Measurements from ENCODE around the gene ALCAM.

ALCAM gene

GRCh38 chr3:105470851-105471250 is 104.1 kb downstream of the ALCAM start:
- Histone ChIP-seq H3K36me3 (ENCODE audit: control insufficient read depth, low read depth, low read length) (no peaks in the 10 kb centered on the region), H3K4me1 (ENCODE audit: control insufficient read depth, low read depth, low read length) (peaks cover 21% of the 10 kb centered on the region), H3K27ac (ENCODE audit: low read length) (no peak overlapping the region), H3K9me3 (ENCODE audit: control insufficient read depth, low read depth, low read length) (no peaks in the 10 kb centered on the region), H3K4me3 (ENCODE audit: low read length) (no peak overlapping the region), H3K27me3 (ENCODE audit: control insufficient read depth, insufficient read depth, low read length) (no peaks in the 10 kb centered on the region), H3K9ac (ENCODE audit: low read length) (no peak overlapping the region)

- Histone ChIP-seq H3K9me3 (ENCODE audit: control insufficient read depth, low read depth, low read length) (no peaks in the 10 kb centered on the region), H3K36me3 (ENCODE audit: control insufficient read depth, low read depth, low read length) (no peaks in the 10 kb centered on the region), H3K4me1 (ENCODE audit: control insufficient read depth, low read depth, low read length) (peaks cover 21% of the 10 kb centered on the region), H3K27me3 (ENCODE audit: control insufficient read depth, insufficient read depth, low read length) (no peaks in the 10 kb centered on the region), H3K9ac (ENCODE audit: low read length) (no peak overlapping the region), H3K27ac (ENCODE audit: low read length) (no peak overlapping the region), H3K4me3 (ENCODE audit: low read length) (no peak overlapping the region)
Measured at GRCh38 chr3:105473521-105474223, 107.0 kb downstream of the ALCAM start.

- Histone ChIP-seq H3K4me1 (ENCODE audit: control insufficient read depth, low read depth, low read length) (peaks cover 5% of the 10 kb centered on the region), H3K36me3 (ENCODE audit: control insufficient read depth, low read depth, low read length) (no peaks in the 10 kb centered on the region), H3K9me3 (ENCODE audit: control insufficient read depth, low read depth, low read length) (no peaks in the 10 kb centered on the region), H3K27me3 (ENCODE audit: control insufficient read depth, insufficient read depth, low read length) (no peaks in the 10 kb centered on the region), H3K4me3 (ENCODE audit: low read length) (no peak overlapping the region), H3K9ac (ENCODE audit: low read length) (no peak overlapping the region), H3K27ac (ENCODE audit: low read length) (no peak overlapping the region)
Measured at GRCh38 chr3:105480768-105481167, 114.1 kb downstream of the ALCAM start.

GRCh38 chr3:105483476-105483875 is 116.8 kb downstream of the ALCAM start:
- Histone ChIP-seq H3K4me3 (ENCODE audit: low read length) (no peak overlapping the region), H3K4me1 (ENCODE audit: control insufficient read depth, low read depth, low read length) (peaks cover 5% of the 10 kb centered on the region), H3K36me3 (ENCODE audit: control insufficient read depth, low read depth, low read length) (no peaks in the 10 kb centered on the region)

GRCh38 chr3:105490045-105490444 is 123.3 kb downstream of the ALCAM start:
- no peak overlapping the region for H3K4me3 ChIP-seq (ENCODE audit: low read length)
- no peak overlapping the region for H3K27ac ChIP-seq (ENCODE audit: low read length)
- H3K36me3 ChIP-seq (ENCODE audit: control insufficient read depth, low read depth, low read length) = no peaks in the 10 kb centered on the region
- H3K9me3 ChIP-seq (ENCODE audit: control insufficient read depth, low read depth, low read length) = peaks cover 16% of the 10 kb centered on the region
- no peaks in the 10 kb centered on the region for H3K27me3 ChIP-seq (ENCODE audit: control insufficient read depth, insufficient read depth, low read length)
- H3K9ac ChIP-seq (ENCODE audit: low read length) = no peak overlapping the region
- H3K4me1 ChIP-seq (ENCODE audit: control insufficient read depth, low read depth, low read length) = no peaks in the 10 kb centered on the region

More at GRCh38 chr3:105483476-105483875, 116.8 kb downstream of the ALCAM start:
- no peaks in the 10 kb centered on the region for H3K9me3 ChIP-seq (ENCODE audit: control insufficient read depth, low read depth, low read length)
- no peak overlapping the region for H3K27ac ChIP-seq (ENCODE audit: low read length)
- H3K27me3 ChIP-seq (ENCODE audit: control insufficient read depth, insufficient read depth, low read length) = no peaks in the 10 kb centered on the region
- no peak overlapping the region for H3K9ac ChIP-seq (ENCODE audit: low read length)

GRCh38 chr3:105493305-105493892 is 126.7 kb downstream of the ALCAM start:
- no peaks in the 10 kb centered on the region for H3K27me3 ChIP-seq (ENCODE audit: control insufficient read depth, insufficient read depth, low read length)
- no peaks in the 10 kb centered on the region for H3K36me3 ChIP-seq (ENCODE audit: control insufficient read depth, low read depth, low read length)
- no peak overlapping the region for H3K4me3 ChIP-seq (ENCODE audit: low read length)
- no peak overlapping the region for H3K9ac ChIP-seq (ENCODE audit: low read length)
- no peaks in the 10 kb centered on the region for H3K4me1 ChIP-seq (ENCODE audit: control insufficient read depth, low read depth, low read length)
- peaks cover 16% of the 10 kb centered on the region for H3K9me3 ChIP-seq (ENCODE audit: control insufficient read depth, low read depth, low read length)
- no peak overlapping the region for H3K27ac ChIP-seq (ENCODE audit: low read length)

- Histone ChIP-seq H3K9ac (ENCODE audit: low read length) (no peak overlapping the region), H3K27ac (ENCODE audit: low read length) (no peak overlapping the region), H3K27me3 (ENCODE audit: control insufficient read depth, insufficient read depth, low read length) (no peaks in the 10 kb centered on the region), H3K4me3 (ENCODE audit: low read length) (no peak overlapping the region), H3K9me3 (ENCODE audit: control insufficient read depth, low read depth, low read length) (peaks cover 13% of the 10 kb centered on the region), H3K4me1 (ENCODE audit: control insufficient read depth, low read depth, low read length) (no peaks in the 10 kb centered on the region), H3K36me3 (ENCODE audit: control insufficient read depth, low read depth, low read length) (no peaks in the 10 kb centered on the region)
Measured at GRCh38 chr3:105495021-105495420, 128.3 kb downstream of the ALCAM start.

GRCh38 chr3:105496343-105496742 is 129.6 kb downstream of the ALCAM start:
- Histone ChIP-seq H3K27me3 (ENCODE audit: control insufficient read depth, insufficient read depth, low read length) (no peaks in the 10 kb centered on the region), H3K9me3 (ENCODE audit: control insufficient read depth, low read depth, low read length) (no peaks in the 10 kb centered on the region), H3K9ac (ENCODE audit: low read length) (no peak overlapping the region), H3K27ac (ENCODE audit: low read length) (no peak overlapping the region), H3K36me3 (ENCODE audit: control insufficient read depth, low read depth, low read length) (no peaks in the 10 kb centered on the region), H3K4me3 (ENCODE audit: low read length) (no peak overlapping the region), H3K4me1 (ENCODE audit: control insufficient read depth, low read depth, low read length) (no peaks in the 10 kb centered on the region)

GRCh38 chr3:105497386-105497785 is 130.7 kb downstream of the ALCAM start:
- Histone ChIP-seq H3K4me1 (ENCODE audit: control insufficient read depth, low read depth, low read length) (no peaks in the 10 kb centered on the region), H3K9me3 (ENCODE audit: control insufficient read depth, low read depth, low read length) (no peaks in the 10 kb centered on the region), H3K27ac (ENCODE audit: low read length) (no peak overlapping the region), H3K36me3 (ENCODE audit: control insufficient read depth, low read depth, low read length) (no peaks in the 10 kb centered on the region), H3K9ac (ENCODE audit: low read length) (no peak overlapping the region), H3K4me3 (ENCODE audit: low read length) (no peak overlapping the region), H3K27me3 (ENCODE audit: control insufficient read depth, insufficient read depth, low read length) (no peaks in the 10 kb centered on the region)

GRCh38 chr3:105499961-105500360 is 133.3 kb downstream of the ALCAM start:
- H3K36me3 ChIP-seq (ENCODE audit: control insufficient read depth, low read depth, low read length) = no peaks in the 10 kb centered on the region
- no peaks in the 10 kb centered on the region for H3K27me3 ChIP-seq (ENCODE audit: control insufficient read depth, insufficient read depth, low read length)
- H3K9ac ChIP-seq (ENCODE audit: low read length) = no peak overlapping the region
- H3K9me3 ChIP-seq (ENCODE audit: control insufficient read depth, low read depth, low read length) = no peaks in the 10 kb centered on the region
- no peak overlapping the region for H3K27ac ChIP-seq (ENCODE audit: low read length)
- H3K4me3 ChIP-seq (ENCODE audit: low read length) = no peak overlapping the region
- H3K4me1 ChIP-seq (ENCODE audit: control insufficient read depth, low read depth, low read length) = no peaks in the 10 kb centered on the region

GRCh38 chr3:105502333-105502732 is 135.6 kb downstream of the ALCAM start:
- Histone ChIP-seq H3K4me1 (ENCODE audit: control insufficient read depth, low read depth, low read length) (no peaks in the 10 kb centered on the region), H3K27me3 (ENCODE audit: control insufficient read depth, insufficient read depth, low read length) (no peaks in the 10 kb centered on the region), H3K4me3 (ENCODE audit: low read length) (no peak overlapping the region), H3K9ac (ENCODE audit: low read length) (no peak overlapping the region), H3K27ac (ENCODE audit: low read length) (no peak overlapping the region), H3K36me3 (ENCODE audit: control insufficient read depth, low read depth, low read length) (no peaks in the 10 kb centered on the region), H3K9me3 (ENCODE audit: control insufficient read depth, low read depth, low read length) (no peaks in the 10 kb centered on the region)

GRCh38 chr3:105503191-105503593 is 136.5 kb downstream of the ALCAM start:
- Histone ChIP-seq H3K27me3 (ENCODE audit: control insufficient read depth, insufficient read depth, low read length) (no peaks in the 10 kb centered on the region), H3K9ac (ENCODE audit: low read length) (no peak overlapping the region)

More at GRCh38 chr3:105503191-105503593, 136.5 kb downstream of the ALCAM start:
- peaks cover 3% of the 10 kb centered on the region for H3K4me1 ChIP-seq (ENCODE audit: control insufficient read depth, low read depth, low read length)
- no peaks in the 10 kb centered on the region for H3K36me3 ChIP-seq (ENCODE audit: control insufficient read depth, low read depth, low read length)
- no peak overlapping the region for H3K27ac ChIP-seq (ENCODE audit: low read length)
- H3K4me3 ChIP-seq (ENCODE audit: low read length) = no peak overlapping the region
- H3K9me3 ChIP-seq (ENCODE audit: control insufficient read depth, low read depth, low read length) = no peaks in the 10 kb centered on the region
